Central memory CD8-positive, alpha-beta T cell (primary cell): ENCODE results near the gene DHDDS.

Experiments
- ATAC-seq: fragments of 150-1000 bp; cut with Tn5 transposase; replicated peaks from 2 replicates; pipeline ENCODE4 v1.10.0; 2022; ENCODE audit warnings: mild to moderate bottlenecking, moderate FRiP score, moderate number of reproducible peaks; ENCODE audit not compliant: poor library complexity, severe bottlenecking; ENCODE audit errors: extremely low read depth
- DNase-seq, 2 donors: peaks; one replicate each; pipeline ENCODE4 v3.0.0; 2021; ENCODE audit warnings: low spot score in 2 of 2
- H3K27ac Mint-ChIP-seq: one replicate; pipeline ENCODE4 v1.8.0; 2022; ENCODE audit warnings: low read depth, mild to moderate bottlenecking, moderate library complexity, mixed read lengths
- H3K27me3 Mint-ChIP-seq: one replicate; pipeline ENCODE4 v1.8.0; 2022; ENCODE audit warnings: mixed read lengths
- H3K36me3 Mint-ChIP-seq: one replicate; pipeline ENCODE4 v1.8.0; 2022; ENCODE audit warnings: mild to moderate bottlenecking, moderate library complexity, mixed read lengths; ENCODE audit not compliant: insufficient read depth
- H3K4me1 Mint-ChIP-seq: one replicate; pipeline ENCODE4 v1.8.0; 2022; ENCODE audit warnings: mixed read lengths
- H3K4me3 Mint-ChIP-seq: one replicate; pipeline ENCODE4 v1.8.0; 2022; ENCODE audit warnings: mild to moderate bottlenecking, moderate library complexity, mixed read lengths
- H3K9me3 Mint-ChIP-seq: one replicate; pipeline ENCODE4 v1.8.0; 2022; ENCODE audit warnings: mixed read lengths

Gene DHDDS

DNA sequence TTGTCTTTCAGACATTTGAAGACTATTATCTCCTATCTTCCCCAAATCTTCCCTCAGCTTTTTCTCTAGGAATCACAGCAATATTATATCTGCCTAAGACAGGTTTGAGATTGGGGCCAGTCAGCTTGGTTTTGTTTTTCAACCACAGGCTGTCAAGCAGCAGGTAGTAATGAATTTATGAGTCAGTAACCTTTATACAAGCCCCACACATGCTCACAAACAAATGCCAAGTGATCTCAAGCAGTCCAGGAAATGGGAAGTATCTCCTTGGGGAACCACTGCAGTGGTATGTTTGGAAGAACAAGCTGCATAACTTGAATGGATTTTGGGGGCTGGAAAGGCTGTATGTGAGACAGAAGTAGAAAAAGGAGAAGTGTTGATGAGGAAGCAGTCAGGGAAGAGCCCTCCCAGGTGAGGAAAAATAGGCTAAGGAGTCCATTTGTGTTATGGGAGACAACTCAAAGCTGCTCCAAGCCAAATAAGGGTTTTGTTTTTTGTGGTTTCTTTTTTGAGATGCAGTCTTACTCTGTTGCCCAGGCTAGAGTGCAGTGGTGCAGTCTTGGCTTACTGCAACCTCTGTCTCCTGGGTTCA lies 2.1 kb downstream of the DHDDS start:
- H3K4me1 Mint-ChIP-seq: peaks cover 19% of the 10 kb centered on the region
- H3K27me3 Mint-ChIP-seq: peaks cover 7% of the 10 kb centered on the region
- H3K4me3 Mint-ChIP-seq: no peak overlapping the region
- H3K36me3 Mint-ChIP-seq: peaks cover 25% of the 10 kb centered on the region
- no peak for DNase-seq
- no peak for ATAC-seq
- H3K9me3 Mint-ChIP-seq: no peaks in the 10 kb centered on the region
- H3K27ac Mint-ChIP-seq: no peak overlapping the region

DNA sequence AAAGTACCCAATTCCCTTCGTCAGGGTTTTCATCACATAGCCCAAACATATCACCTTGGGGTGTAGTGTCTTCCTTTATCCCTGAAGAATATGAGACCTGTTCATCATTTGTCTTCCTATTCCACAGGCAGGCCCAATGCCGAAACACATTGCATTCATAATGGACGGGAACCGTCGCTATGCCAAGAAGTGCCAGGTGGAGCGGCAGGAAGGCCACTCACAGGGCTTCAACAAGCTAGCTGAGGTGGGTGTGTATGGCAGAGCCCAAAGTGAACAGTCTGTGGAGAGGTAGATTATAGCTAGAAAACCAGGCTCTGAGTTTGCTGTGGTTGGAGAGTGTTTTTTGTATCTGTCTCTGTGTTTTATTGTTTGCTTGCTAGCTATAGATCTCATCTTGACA lies 5.9 kb downstream of the DHDDS start:
- no peaks in the 10 kb centered on the region for H3K9me3 Mint-ChIP-seq
- no peak overlapping the region for H3K4me3 Mint-ChIP-seq
- no peak overlapping the region for H3K27ac Mint-ChIP-seq
- peaks cover 13% of the 10 kb centered on the region for H3K4me1 Mint-ChIP-seq
- H3K36me3 Mint-ChIP-seq: peaks cover 38% of the 10 kb centered on the region
- H3K27me3 Mint-ChIP-seq: no peaks in the 10 kb centered on the region
- ATAC-seq (no peak), DNase-seq (no peak)

DNA sequence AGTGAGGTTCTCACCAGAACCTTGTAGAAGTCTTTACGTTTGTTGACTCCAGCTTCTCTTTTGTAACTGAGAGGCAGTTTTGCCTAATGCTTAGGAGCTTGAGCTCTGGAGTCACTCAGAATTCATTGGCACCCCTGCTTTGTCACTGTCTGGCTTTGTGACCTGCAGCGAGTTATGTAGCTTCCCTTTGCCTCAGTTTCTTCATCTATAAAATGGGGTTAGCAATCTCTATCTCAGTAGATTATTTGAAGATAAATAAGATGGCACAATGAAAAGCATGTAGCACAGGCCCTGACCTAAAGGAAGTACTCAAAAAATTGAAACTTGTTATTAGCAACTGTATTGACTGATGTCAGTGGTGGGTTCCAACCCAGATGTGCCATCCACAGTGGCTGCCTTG lies 8.1 kb downstream of the DHDDS start:
- Mint-ChIP-seq H3K36me3 (peaks cover 43% of the 10 kb centered on the region), H3K9me3 (no peaks in the 10 kb centered on the region), H3K4me3 (no peak overlapping the region), H3K4me1 (peaks cover 6% of the 10 kb centered on the region), H3K27me3 (no peaks in the 10 kb centered on the region), H3K27ac (no peak overlapping the region)
- DNase-seq: no peak
- ATAC-seq: no peak

DNA sequence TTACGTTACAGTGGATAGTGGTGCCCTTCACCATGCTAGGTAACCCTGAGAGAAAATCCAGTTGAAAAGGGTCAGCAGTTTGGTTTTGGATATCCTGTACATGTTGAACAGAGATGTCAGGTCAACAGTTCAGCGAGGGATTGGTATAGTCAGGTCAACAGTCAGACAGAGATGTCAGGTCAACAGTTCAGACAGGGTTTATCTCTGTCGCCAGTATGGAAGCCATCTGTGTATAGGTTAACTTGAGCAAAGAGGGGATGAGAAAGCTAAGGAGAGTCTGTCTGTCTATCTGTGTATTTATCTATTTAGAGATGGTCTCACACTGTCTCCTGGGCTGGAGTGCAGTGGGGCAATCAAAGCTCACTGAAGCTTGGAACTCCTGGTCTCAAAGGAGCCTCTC lies 17.7 kb downstream of the DHDDS start:
- H3K27me3 Mint-ChIP-seq: no peaks in the 10 kb centered on the region
- ATAC-seq (no peak), DNase-seq (no peak)
- H3K9me3 Mint-ChIP-seq: no peaks in the 10 kb centered on the region
- H3K4me1 Mint-ChIP-seq: no peaks in the 10 kb centered on the region
- H3K27ac Mint-ChIP-seq: no peak overlapping the region
- H3K4me3 Mint-ChIP-seq: no peak overlapping the region
- peaks cover 22% of the 10 kb centered on the region for H3K36me3 Mint-ChIP-seq

DNA sequence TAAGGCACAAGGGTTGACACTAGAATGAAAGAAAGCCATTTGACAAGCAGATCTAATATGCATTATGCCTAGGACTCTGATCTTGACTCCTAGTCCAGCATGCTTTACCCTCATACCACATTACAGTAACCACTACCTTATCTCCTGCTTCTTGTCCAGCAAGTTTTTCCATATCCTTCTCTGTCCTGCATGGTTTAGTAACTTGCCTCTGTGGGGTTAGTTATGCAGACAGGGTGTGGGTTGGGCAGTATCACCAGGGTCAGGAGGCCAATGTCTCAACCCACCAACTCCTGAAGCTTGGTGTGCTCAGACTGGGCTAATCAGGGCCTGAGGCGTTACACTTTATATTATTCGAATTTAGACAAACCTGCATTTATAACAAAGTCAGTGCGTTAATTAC lies 18.8 kb downstream of the DHDDS start:
- Mint-ChIP-seq H3K27ac (no peak overlapping the region), H3K36me3 (peaks cover 18% of the 10 kb centered on the region), H3K27me3 (no peaks in the 10 kb centered on the region), H3K4me1 (no peaks in the 10 kb centered on the region), H3K4me3 (no peak overlapping the region), H3K9me3 (no peaks in the 10 kb centered on the region)
- no peak for DNase-seq
- ATAC-seq: no peak

DNA sequence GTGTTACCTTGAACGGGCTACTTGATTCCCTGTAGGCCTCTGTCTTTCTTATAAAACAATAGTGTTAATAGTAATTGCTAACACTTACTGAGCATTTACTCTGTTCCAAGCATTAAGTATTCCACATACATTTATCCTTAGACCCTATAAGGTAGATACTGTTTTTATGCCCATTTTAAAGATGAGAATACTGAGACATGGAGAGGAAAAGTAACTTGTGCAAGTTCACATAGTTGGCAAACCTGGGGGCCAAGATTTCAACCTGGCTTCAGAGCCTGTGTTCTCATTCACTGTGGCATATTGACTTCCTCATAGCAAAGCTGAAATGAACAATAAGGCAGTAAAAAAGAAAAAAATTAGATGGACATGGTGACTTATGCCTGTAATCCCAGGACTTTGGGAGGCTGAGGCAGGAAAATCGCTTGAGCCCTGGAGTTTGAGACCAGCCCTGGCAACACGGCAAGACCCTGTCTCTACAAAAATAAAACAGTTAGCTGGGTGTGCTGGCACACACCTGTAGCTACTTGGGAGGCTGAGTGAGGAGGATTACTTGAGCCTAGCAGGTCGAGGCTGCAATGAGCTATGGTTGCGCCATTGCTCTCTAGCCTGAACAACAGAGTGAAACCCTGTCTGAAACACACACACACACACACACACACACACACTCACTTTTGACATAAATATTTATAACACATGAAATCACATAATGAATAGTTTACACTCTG lies 20.5 kb downstream of the DHDDS start:
- H3K4me1 Mint-ChIP-seq: no peaks in the 10 kb centered on the region
- DNase-seq (no peak), ATAC-seq (no peak)
- no peaks in the 10 kb centered on the region for H3K9me3 Mint-ChIP-seq
- peaks cover 18% of the 10 kb centered on the region for H3K36me3 Mint-ChIP-seq
- no peak overlapping the region for H3K4me3 Mint-ChIP-seq
- H3K27ac Mint-ChIP-seq: no peak overlapping the region
- no peaks in the 10 kb centered on the region for H3K27me3 Mint-ChIP-seq

DNA sequence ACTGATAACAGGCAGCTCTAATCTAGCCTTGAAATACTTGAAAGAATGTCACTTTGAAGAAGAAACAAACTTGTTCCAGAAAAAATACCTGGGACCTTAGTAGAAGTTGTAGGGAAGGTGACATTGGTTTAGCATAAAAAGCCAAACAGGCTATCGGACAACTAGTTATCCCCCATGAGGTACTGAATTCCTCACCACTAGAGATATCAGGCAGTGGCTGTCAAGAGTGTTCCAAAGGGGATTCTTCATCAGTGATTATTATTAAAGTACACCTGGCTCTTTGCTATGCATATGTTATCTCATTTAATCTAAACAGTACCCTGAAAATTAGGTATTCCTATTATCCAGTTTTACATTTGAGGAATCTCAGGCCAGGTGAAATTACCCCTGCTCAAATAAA lies 27.0 kb downstream of the DHDDS start:
- H3K4me3 Mint-ChIP-seq: no peak overlapping the region
- no peak for ATAC-seq
- no peak overlapping the region for H3K27ac Mint-ChIP-seq
- no peaks in the 10 kb centered on the region for H3K27me3 Mint-ChIP-seq
- no peaks in the 10 kb centered on the region for H3K4me1 Mint-ChIP-seq
- H3K9me3 Mint-ChIP-seq: no peaks in the 10 kb centered on the region
- no peak for DNase-seq
- peaks cover 20% of the 10 kb centered on the region for H3K36me3 Mint-ChIP-seq

DNA sequence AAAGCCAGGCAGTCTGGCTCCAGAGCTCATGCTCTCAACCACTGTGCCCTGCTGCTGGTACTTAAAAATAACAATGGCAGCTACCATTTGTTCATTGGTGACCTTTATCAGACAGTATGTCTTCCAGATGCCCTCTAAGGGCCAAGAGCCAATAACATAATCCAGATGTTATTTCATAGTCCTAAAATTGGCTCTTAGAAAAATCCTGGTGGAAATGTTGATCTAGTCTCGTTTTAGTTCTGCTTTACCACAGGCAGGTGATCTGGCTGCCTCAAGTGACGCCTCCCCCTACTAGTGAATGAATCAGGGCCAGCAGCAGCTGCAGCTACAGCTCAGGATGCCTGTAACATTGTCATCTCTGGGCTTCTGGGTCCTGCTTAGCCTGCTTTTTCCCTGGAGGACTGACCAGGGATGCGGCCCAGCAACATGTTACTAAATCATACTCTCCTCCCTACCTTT lies 27.5 kb downstream of the DHDDS start:
- ATAC-seq: no peak
- Mint-ChIP-seq H3K4me3 (no peak overlapping the region), H3K4me1 (no peaks in the 10 kb centered on the region), H3K36me3 (peaks cover 22% of the 10 kb centered on the region), H3K27ac (no peak overlapping the region), H3K9me3 (no peaks in the 10 kb centered on the region), H3K27me3 (no peaks in the 10 kb centered on the region)
- no peak for DNase-seq

DNA sequence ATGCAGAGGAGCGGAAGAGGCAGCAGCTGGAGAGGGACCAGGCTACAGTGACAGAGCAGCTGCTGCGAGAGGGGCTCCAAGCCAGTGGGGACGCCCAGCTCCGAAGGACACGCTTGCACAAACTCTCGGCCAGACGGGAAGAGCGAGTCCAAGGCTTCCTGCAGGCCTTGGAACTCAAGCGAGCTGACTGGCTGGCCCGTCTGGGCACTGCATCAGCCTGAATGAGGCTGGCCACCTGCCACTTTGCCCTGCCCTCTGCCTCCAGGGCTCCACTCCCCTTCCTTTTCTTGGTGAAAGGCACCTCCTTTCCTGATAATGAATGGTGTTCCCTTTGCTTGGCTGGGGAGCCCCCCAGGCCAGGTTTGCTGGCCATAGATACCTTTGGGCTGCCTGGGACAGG lies 36.8 kb downstream of the DHDDS start:
- peaks cover 32% of the 10 kb centered on the region for H3K4me1 Mint-ChIP-seq
- H3K36me3 Mint-ChIP-seq: peaks cover 28% of the 10 kb centered on the region
- DNase-seq (no peak), ATAC-seq (no peak)
- no peaks in the 10 kb centered on the region for H3K9me3 Mint-ChIP-seq
- H3K27ac Mint-ChIP-seq: no peak overlapping the region
- H3K4me3 Mint-ChIP-seq: no peak overlapping the region
- no peaks in the 10 kb centered on the region for H3K27me3 Mint-ChIP-seq

DNA sequence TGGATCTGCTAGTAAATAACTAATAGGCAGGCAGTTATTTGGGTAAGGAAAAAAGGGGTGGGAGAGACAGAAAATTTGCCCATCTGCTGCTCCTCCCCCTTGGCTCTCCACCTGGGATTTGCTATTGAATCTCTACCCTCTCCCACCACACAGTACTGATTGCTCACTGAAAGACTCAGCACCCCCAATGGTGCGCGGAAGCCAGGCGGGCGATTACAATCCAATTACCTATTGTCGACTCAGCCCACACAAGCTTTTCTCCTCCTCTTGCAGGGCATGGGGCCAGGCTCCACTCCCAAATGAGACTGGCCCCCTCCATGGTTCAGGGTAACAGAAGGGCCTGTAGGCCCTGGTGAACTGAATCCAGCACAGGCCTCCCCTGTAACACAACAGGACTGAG lies 37.4 kb downstream of the DHDDS start:
- Mint-ChIP-seq H3K36me3 (peaks cover 30% of the 10 kb centered on the region), H3K9me3 (no peaks in the 10 kb centered on the region), H3K27ac (no peak overlapping the region), H3K4me3 (no peak overlapping the region), H3K27me3 (no peaks in the 10 kb centered on the region), H3K4me1 (peaks cover 35% of the 10 kb centered on the region)
- ATAC-seq: no peak
- DNase-seq: no peak

DNA sequence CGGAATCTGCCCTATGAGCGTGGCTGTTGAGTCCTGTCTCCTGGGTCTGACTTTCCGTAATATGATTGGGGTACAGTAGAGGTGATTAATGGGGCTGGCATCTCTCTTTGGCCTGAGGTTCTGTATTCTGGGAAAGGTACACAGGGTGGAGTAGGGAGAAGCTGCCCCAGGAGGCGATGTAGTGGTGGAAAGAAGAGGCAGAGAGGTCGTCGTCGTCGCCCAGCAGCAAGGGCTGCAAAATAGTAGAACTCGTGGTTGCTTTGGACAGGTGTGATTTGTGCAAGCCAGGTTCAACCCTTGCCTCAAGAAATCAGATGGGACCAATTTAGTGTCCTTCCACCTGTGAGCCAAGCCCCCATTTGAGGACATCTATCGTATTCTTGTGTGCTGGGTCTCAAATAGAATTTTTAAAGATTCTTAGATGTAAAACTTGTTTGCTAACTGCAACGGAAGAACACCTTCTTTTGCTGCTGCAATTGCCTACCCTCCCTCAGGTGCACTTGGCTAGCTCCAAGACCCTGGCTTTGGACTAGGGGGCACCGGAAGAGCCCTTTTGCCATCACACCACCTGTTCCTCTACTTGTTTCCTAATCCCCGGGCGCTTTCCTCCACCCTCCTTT lies 38.9 kb downstream of the DHDDS start:
- Mint-ChIP-seq H3K27ac (no peak overlapping the region), H3K4me1 (peaks cover 35% of the 10 kb centered on the region), H3K4me3 (peak overlapping the region; percentile 88), H3K36me3 (peaks cover 37% of the 10 kb centered on the region), H3K27me3 (no peaks in the 10 kb centered on the region), H3K9me3 (no peaks in the 10 kb centered on the region)
- no peak for ATAC-seq
- no peak for DNase-seq

DNA sequence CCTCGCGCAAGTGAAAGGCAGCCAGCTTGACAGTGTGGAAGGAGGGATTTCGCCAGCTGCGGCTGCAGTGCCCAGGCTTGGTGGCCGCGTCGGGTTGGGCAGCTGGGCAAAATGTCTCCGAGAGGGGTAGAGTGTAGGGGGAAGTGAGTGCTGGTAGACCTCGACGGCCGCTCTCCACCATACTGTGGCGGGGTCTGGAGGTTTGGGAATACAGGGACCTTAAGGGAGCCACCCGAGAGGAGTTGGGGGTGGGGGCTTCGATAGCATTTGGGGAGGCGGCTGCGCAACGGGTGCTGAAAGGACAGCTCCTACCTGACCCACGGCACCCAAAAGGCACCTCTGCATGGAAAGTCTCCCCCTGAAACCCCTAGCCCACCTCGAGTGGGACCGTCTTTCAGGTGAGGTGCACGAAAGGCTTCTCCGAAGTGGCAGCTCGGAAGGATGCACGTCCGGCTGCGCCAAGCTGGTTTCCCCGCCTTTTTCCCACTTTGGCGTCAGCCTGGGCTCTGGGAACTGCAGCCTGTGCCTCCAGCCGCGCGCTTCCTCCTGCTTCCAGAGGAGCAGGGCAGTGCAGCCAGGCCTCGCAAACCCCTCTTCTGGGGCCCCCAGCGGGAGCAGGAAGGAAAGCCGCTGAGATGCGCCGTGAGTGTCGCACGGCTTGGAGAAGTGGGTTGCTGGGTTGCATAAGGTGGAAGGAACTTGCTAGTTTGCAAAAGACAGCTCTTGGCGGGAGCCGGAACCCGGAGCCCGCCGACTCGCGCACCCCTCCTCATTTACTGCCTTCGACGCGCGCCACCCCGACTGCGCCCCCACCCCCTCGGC lies 39.6 kb downstream of the DHDDS start:
- Mint-ChIP-seq H3K27ac (peak overlapping the region; percentile 89), H3K36me3 (peaks cover 44% of the 10 kb centered on the region), H3K4me3 (peak overlapping the region; percentile 88), H3K9me3 (no peaks in the 10 kb centered on the region), H3K27me3 (no peaks in the 10 kb centered on the region), H3K4me1 (peaks cover 35% of the 10 kb centered on the region)
- ATAC-seq (peak; percentile 38), DNase-seq (peak in 1 of 2 donors; percentile 24)
